NCI-H1048 (cell line): ENCODE data around the gene HOXA6.

Experiments
- DNase-seq: peaks from one replicate; lab custom pipeline; 2025; lab: John Stamatoyannopoulos, UW

The HOXA6 gene

GRCh38 chr7:27107391-27108381 is 39.9 kb downstream of the HOXA6 start:
- DNase-seq: no peak

GRCh38 chr7:27106901-27107240 is 40.7 kb downstream of the HOXA6 start:
- DNase-seq: no peak

- no peak for DNase-seq
Measured at GRCh38 chr7:27106181-27106900, 41.2 kb downstream of the HOXA6 start.

GRCh38 chr7:27105301-27106031 is 42.1 kb downstream of the HOXA6 start:
- DNase-seq: no peak

GRCh38 chr7:27104341-27105058 is 43.1 kb downstream of the HOXA6 start:
- DNase-seq: no peak

- DNase-seq: no peak
Measured at GRCh38 chr7:27103489-27104226, 43.9 kb downstream of the HOXA6 start.

GRCh38 chr7:27102581-27103442 is 44.8 kb downstream of the HOXA6 start, which contains the start of gene HOXA2:
Gene HOXA2, minus strand, starts transcription at chr7:27102683. Its CDS starts 183 bp downstream, at chr7:27102500.
- DNase-seq: no peak

- DNase-seq: no peak
Measured at GRCh38 chr7:27101957-27102580, 45.5 kb downstream of the HOXA6 start.

- DNase-seq: no peak
Measured at GRCh38 chr7:27101171-27101956, 46.2 kb downstream of the HOXA6 start.

GRCh38 chr7:27100694-27101170 is 46.8 kb downstream of the HOXA6 start:
- no peak for DNase-seq

GRCh38 chr7:27099453-27100370 is 47.9 kb downstream of the HOXA6 start:
- no peak for DNase-seq

- no peak for DNase-seq
Measured at GRCh38 chr7:27098578-27099451, 48.8 kb downstream of the HOXA6 start.

GRCh38 chr7:27097686-27098577 is 49.6 kb downstream of the HOXA6 start:
- no peak for DNase-seq

GRCh38 chr7:27096768-27097514 is 50.6 kb downstream of the HOXA6 start:
- DNase-seq: no peak
